Mesendoderm (in vitro differentiated cells): ENCODE data around the gene RASGRP4.

Experiments used
- DNase-seq: peaks from one replicate; pipeline ENCODE4 v3.0.0; 2013
- H2AK5ac ChIP-seq: 2 replicates; pipeline ENCODE4 v1.6.1; 2013; ENCODE audit warnings: low read length, inconsistent platforms
- H2BK120ac ChIP-seq: 2 replicates; pipeline ENCODE4 v1.6.1; 2013; ENCODE audit warnings: low read depth, mild to moderate bottlenecking, low read length, moderate library complexity, mixed read lengths
- H2BK15ac ChIP-seq: replicated peaks from 2 replicates; pipeline ENCODE4 v1.6.1; 2013; ENCODE audit warnings: low read depth, mild to moderate bottlenecking, moderate library complexity
- H2BK5ac ChIP-seq: 2 replicates; pipeline ENCODE4 v1.6.1; 2013; ENCODE audit warnings: low read length, inconsistent platforms
- H3K18ac ChIP-seq: 2 replicates; pipeline ENCODE4 v1.6.1; 2013; ENCODE audit warnings: mild to moderate bottlenecking, low read length, mixed read lengths
- H3K23ac ChIP-seq: one replicate; pipeline ENCODE4 v1.6.1; 2013; ENCODE audit warnings: low read length
- H3K27ac ChIP-seq: 2 replicates; pipeline ENCODE4 v1.5.1; 2013; ENCODE audit warnings: low read depth, mild to moderate bottlenecking, inconsistent platforms, low read length, moderate library complexity
- H3K27me3 ChIP-seq: 2 replicates; pipeline ENCODE4 v1.6.1; 2013; ENCODE audit warnings: low read length, control low read depth, mild to moderate bottlenecking, inconsistent platforms; ENCODE audit not compliant: insufficient read depth, poor library complexity
- H3K36me3 ChIP-seq: 2 replicates; pipeline ENCODE4 v1.6.1; 2013; ENCODE audit warnings: low read length, inconsistent platforms; ENCODE audit not compliant: control insufficient read depth, insufficient read depth
- H3K4ac ChIP-seq: one replicate; pipeline ENCODE4 v1.6.1; 2013; ENCODE audit warnings: low read depth, mild to moderate bottlenecking, low read length, moderate library complexity
- H3K4me1 ChIP-seq: 2 replicates; pipeline ENCODE4 v1.6.1; 2013; ENCODE audit warnings: low read depth, low read length, inconsistent platforms; ENCODE audit not compliant: control insufficient read depth
- H3K4me2 ChIP-seq: 2 replicates; pipeline ENCODE4 v1.6.1; 2013; ENCODE audit warnings: low read length
- H3K4me3 ChIP-seq: 2 replicates; pipeline ENCODE4 v1.5.1; 2013; ENCODE audit warnings: mild to moderate bottlenecking, low read length
- H3K56ac ChIP-seq: one replicate; pipeline ENCODE4 v1.6.1; 2013; ENCODE audit warnings: low read length
- H3K79me1 ChIP-seq: 2 replicates; pipeline ENCODE4 v1.6.1; 2013; ENCODE audit warnings: low read length, inconsistent platforms
- H3K79me2 ChIP-seq: 2 replicates; pipeline ENCODE4 v1.6.1; 2013; ENCODE audit warnings: mild to moderate bottlenecking, low read length; ENCODE audit not compliant: control insufficient read depth, insufficient read depth
- H3K9ac ChIP-seq: 2 replicates; pipeline ENCODE4 v1.6.1; 2013; ENCODE audit warnings: low read length, inconsistent platforms
- H4K5ac ChIP-seq: one replicate; pipeline ENCODE4 v1.6.1; 2013; ENCODE audit warnings: low read length
- H4K8ac ChIP-seq: one replicate; pipeline ENCODE4 v1.6.1; 2013; ENCODE audit warnings: low read depth, mild to moderate bottlenecking, control low read depth, low read length, moderate library complexity
- whole genome bisulfite sequencing: extraction: QIAGEN DNeasy Blood & Tissue Kit; methylation state at CpG from one replicate; pipeline ENCODE4 v1.1.7; 2013; ENCODE audit warnings: low lambda C conversion rate, missing lambda C conversion rate; ENCODE audit not compliant: insufficient coverage; ENCODE audit errors: extremely low coverage; 5-methylcytosine and 5-hydroxymethylcytosine counted together

RASGRP4 gene

GRCh38 chr19:38399537-38399936 is 26.5 kb downstream of the RASGRP4 start:
- H4K5ac ChIP-seq, result no peak overlapping the region
- WGBS, result no CpG with 5 or more reads among the region's 1 CpG
- H4K8ac ChIP-seq, result no peak overlapping the region
- H3K27ac ChIP-seq, result no peak overlapping the region
- H3K18ac ChIP-seq, result no peak overlapping the region
- no peak overlapping the region for H2BK120ac ChIP-seq
- H3K56ac ChIP-seq, result no peak overlapping the region
- H3K79me2 ChIP-seq, result no peaks in the 10 kb centered on the region
- no peak overlapping the region for H2BK15ac ChIP-seq
- no peak for DNase-seq
- H2BK5ac ChIP-seq, result no peak overlapping the region
- H3K4ac ChIP-seq, result no peak overlapping the region
- H2AK5ac ChIP-seq, result no peak overlapping the region
- no peak overlapping the region for H3K4me3 ChIP-seq
- H3K4me1 ChIP-seq, result no peaks in the 10 kb centered on the region
- no peak overlapping the region for H3K23ac ChIP-seq
- no peaks in the 10 kb centered on the region for H3K27me3 ChIP-seq
- no peak overlapping the region for H3K4me2 ChIP-seq
- H3K9ac ChIP-seq, result no peak overlapping the region
- H3K36me3 ChIP-seq, result no peaks in the 10 kb centered on the region
- no peaks in the 10 kb centered on the region for H3K79me1 ChIP-seq

GRCh38 chr19:38399081-38399480 is 26.9 kb downstream of the RASGRP4 start:
- Histone ChIP-seq H3K27me3 (no peaks in the 10 kb centered on the region), H4K5ac (no peak overlapping the region), H3K36me3 (no peaks in the 10 kb centered on the region)

GRCh38 chr19:38395381-38396114 is 30.5 kb downstream of the RASGRP4 start:
- no peak overlapping the region for H3K27ac ChIP-seq
- H3K27me3 ChIP-seq, result no peaks in the 10 kb centered on the region
- H2BK120ac ChIP-seq, result no peak overlapping the region
- no peak overlapping the region for H3K4me2 ChIP-seq
- no peaks in the 10 kb centered on the region for H3K36me3 ChIP-seq
- no CpG with 5 or more reads among the region's 86 CpGs for WGBS
- H3K4me1 ChIP-seq, result peaks cover 3% of the 10 kb centered on the region
- no peak for DNase-seq
- H3K79me1 ChIP-seq, result no peaks in the 10 kb centered on the region
- no peak overlapping the region for H2BK15ac ChIP-seq
- no peak overlapping the region for H3K4me3 ChIP-seq
- H3K18ac ChIP-seq, result no peak overlapping the region
- H3K56ac ChIP-seq, result no peak overlapping the region
- H4K5ac ChIP-seq, result no peak overlapping the region
- H3K4ac ChIP-seq, result no peak overlapping the region
- no peak overlapping the region for H4K8ac ChIP-seq
- H2BK5ac ChIP-seq, result no peak overlapping the region
- H3K9ac ChIP-seq, result no peak overlapping the region
- no peaks in the 10 kb centered on the region for H3K79me2 ChIP-seq
- no peak overlapping the region for H2AK5ac ChIP-seq
- no peak overlapping the region for H3K23ac ChIP-seq

More at GRCh38 chr19:38399081-38399480, 26.9 kb downstream of the RASGRP4 start:
- Histone ChIP-seq H2BK120ac (no peak overlapping the region), H2BK5ac (no peak overlapping the region), H2AK5ac (no peak overlapping the region), H4K8ac (no peak overlapping the region), H2BK15ac (no peak overlapping the region), H3K23ac (no peak overlapping the region), H3K79me2 (no peaks in the 10 kb centered on the region), H3K4me3 (no peak overlapping the region), H3K9ac (no peak overlapping the region), H3K56ac (no peak overlapping the region), H3K4ac (no peak overlapping the region), H3K4me2 (no peak overlapping the region), H3K27ac (no peak overlapping the region), H3K79me1 (no peaks in the 10 kb centered on the region), H3K18ac (no peak overlapping the region), H3K4me1 (peaks cover 2% of the 10 kb centered on the region)
- DNase-seq, result no peak
- no CpG with 5 or more reads among the region's 9 CpGs for WGBS

- H3K56ac ChIP-seq, result peak overlapping the region; percentile 68
- no peak overlapping the region for H3K4me3 ChIP-seq
- H3K4me1 ChIP-seq, result peaks cover 6% of the 10 kb centered on the region
- H3K4ac ChIP-seq, result no peak overlapping the region
- no peaks in the 10 kb centered on the region for H3K36me3 ChIP-seq
- WGBS, result no CpG with 5 or more reads among the region's 30 CpGs
- no peak overlapping the region for H3K27ac ChIP-seq
- no peak overlapping the region for H4K5ac ChIP-seq
- no peak overlapping the region for H2BK15ac ChIP-seq
- no peaks in the 10 kb centered on the region for H3K79me2 ChIP-seq
- peak overlapping the region; percentile 44 for H3K9ac ChIP-seq
- H2BK5ac ChIP-seq, result no peak overlapping the region
- H2AK5ac ChIP-seq, result no peak overlapping the region
- H3K27me3 ChIP-seq, result no peaks in the 10 kb centered on the region
- no peak overlapping the region for H2BK120ac ChIP-seq
- H3K79me1 ChIP-seq, result no peaks in the 10 kb centered on the region
- H3K4me2 ChIP-seq, result peak overlapping the region; percentile 34
- no peak overlapping the region for H3K18ac ChIP-seq
- peak; percentile 95 for DNase-seq
- no peak overlapping the region for H3K23ac ChIP-seq
- no peak overlapping the region for H4K8ac ChIP-seq
Observed at GRCh38 chr19:38394488-38394887, 31.5 kb downstream of the RASGRP4 start.

- Histone ChIP-seq H3K36me3 (no peaks in the 10 kb centered on the region), H4K8ac (no peak overlapping the region), H3K4me1 (peaks cover 6% of the 10 kb centered on the region), H3K27ac (no peak overlapping the region), H3K4ac (no peak overlapping the region), H2BK120ac (no peak overlapping the region), H3K4me2 (no peak overlapping the region), H2BK5ac (no peak overlapping the region), H3K79me1 (no peaks in the 10 kb centered on the region), H3K23ac (no peak overlapping the region), H2AK5ac (no peak overlapping the region), H3K79me2 (no peaks in the 10 kb centered on the region), H3K18ac (no peak overlapping the region), H4K5ac (no peak overlapping the region), H3K56ac (no peak overlapping the region), H3K27me3 (no peaks in the 10 kb centered on the region), H3K4me3 (no peak overlapping the region), H3K9ac (no peak overlapping the region), H2BK15ac (no peak overlapping the region)
- WGBS, result no CpG with 5 or more reads among the region's 6 CpGs
- DNase-seq, result peak; percentile 26
Observed at GRCh38 chr19:38392707-38393308, 33.2 kb downstream of the RASGRP4 start.
